ENCODE data around the gene G0S2.

Gene G0S2

DNA sequence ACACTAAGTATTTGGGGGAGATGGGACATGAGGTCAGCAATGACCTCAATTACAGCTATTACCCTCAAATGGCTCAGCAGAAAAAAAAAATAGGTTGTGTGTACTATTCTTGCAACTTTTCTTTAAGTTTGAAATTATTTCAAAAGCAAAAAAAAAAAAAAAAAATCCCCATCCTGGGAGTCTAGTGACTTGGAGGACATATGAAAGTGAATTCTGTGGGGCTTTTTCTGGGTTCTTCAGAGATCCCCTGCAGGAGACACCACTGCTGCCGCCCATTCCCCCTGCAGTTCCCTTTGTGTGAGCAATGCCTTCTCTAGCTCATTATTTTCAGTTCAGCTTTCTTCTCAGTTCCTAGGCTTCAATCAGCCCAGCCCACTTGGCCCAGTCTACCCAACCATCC lies 46.1 kb downstream of the G0S2 start:
- Histone ChIP-seq H3K27ac (ENCODE audit: low read length) (no peak overlapping the region), H3K4me1 (ENCODE audit: control insufficient read depth, insufficient read depth, low read length) (no peaks in the 10 kb centered on the region), H3K9me3 (ENCODE audit: control insufficient read depth in 2 of 2, low read length in 2 of 2) (no peaks in the 10 kb centered on the region), H3K36me3 (ENCODE audit: control insufficient read depth in 2 of 2, insufficient read depth in 2 of 2, low read length in 2 of 2) (no peaks in the 10 kb centered on the region), H3K4me3 (ENCODE audit: low read length in 2 of 2) (no peak overlapping the region), H3K27me3 (ENCODE audit: control insufficient read depth in 1 of 2, insufficient read depth in 2 of 2, low read length in 2 of 2) (no peaks in the 10 kb centered on the region), H3K9ac (ENCODE audit: low read length in 2 of 2) (no peak overlapping the region)

DNA sequence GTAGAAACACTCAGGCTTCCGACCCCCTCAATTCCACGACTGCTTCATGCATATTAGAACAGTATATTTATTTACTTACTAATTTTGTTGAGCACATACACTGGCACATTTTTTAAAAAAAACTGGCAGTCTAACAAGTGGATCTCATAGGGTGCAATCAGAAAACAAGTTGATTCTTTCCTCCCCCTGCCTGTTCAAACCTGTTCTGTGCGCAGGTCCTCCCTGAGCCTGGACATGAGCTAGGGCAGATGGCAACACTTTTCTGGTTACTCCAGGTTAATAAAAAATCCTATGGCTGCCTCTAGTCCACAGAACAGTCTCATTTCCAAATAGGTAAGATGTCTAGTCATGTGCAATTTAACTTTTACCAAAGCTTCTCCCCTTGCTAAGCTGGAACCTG lies 48.1 kb downstream of the G0S2 start:
- no peak overlapping the region for H3K4me3 ChIP-seq (ENCODE audit: low read length in 2 of 2)
- no peak overlapping the region for H3K9ac ChIP-seq (ENCODE audit: low read length in 2 of 2)
- H3K36me3 ChIP-seq (ENCODE audit: control insufficient read depth in 2 of 2, insufficient read depth in 2 of 2, low read length in 2 of 2): no peaks in the 10 kb centered on the region
- no peaks in the 10 kb centered on the region for H3K27me3 ChIP-seq (ENCODE audit: control insufficient read depth in 1 of 2, insufficient read depth in 2 of 2, low read length in 2 of 2)
- H3K4me1 ChIP-seq (ENCODE audit: control insufficient read depth, insufficient read depth, low read length): no peaks in the 10 kb centered on the region
- no peaks in the 10 kb centered on the region for H3K9me3 ChIP-seq (ENCODE audit: control insufficient read depth in 2 of 2, low read length in 2 of 2)
- H3K27ac ChIP-seq (ENCODE audit: low read length): no peak overlapping the region

DNA sequence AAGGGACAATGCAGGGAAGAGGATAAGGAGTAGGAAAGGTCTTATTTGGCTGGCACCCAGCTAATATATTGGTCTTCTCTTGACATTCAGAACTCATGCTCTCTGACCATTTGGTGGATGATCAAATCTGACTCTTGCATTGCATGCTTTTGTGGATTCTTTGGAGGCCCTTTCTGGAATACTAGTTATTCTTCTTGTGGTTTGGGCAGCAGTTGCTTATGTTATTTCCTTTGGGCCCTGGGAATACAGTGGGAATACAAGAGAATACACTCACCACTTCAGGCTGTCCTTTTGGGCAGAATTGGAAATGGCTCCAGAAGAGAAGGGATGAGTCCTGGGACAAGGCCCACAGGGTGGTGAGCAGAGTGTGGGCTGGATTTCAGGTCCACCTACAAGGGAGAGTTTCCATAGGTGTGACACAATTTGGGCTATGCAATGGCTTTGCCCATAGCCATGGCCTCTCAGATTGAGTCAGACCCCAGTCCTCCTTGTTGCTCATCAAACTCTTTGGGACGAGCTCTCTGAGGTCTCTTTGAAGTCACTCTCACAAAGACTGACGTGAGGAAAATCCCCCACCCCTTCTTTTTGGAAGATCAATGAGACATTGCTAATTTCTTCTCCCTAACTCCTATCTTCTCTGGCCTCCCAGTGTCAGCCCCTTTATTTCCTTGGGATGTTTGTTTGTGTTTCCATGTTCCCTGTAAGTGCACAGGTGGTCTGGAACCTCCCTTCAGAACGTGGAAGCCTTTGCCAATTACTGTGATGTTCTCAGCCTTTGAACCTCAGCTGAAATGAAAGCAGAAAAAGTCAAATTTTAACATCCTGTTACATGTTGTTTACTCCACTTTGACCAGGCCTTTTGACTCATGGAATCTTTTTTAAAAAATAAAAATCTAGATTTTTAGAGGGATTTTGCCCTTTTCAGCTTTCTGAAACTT lies 48.8 kb downstream of the G0S2 start:
- no peaks in the 10 kb centered on the region for H3K4me1 ChIP-seq (ENCODE audit: control insufficient read depth, insufficient read depth, low read length)
- H3K36me3 ChIP-seq (ENCODE audit: control insufficient read depth in 2 of 2, insufficient read depth in 2 of 2, low read length in 2 of 2): no peaks in the 10 kb centered on the region
- no peak overlapping the region for H3K27ac ChIP-seq (ENCODE audit: low read length)
- no peak overlapping the region for H3K4me3 ChIP-seq (ENCODE audit: low read length in 2 of 2)
- H3K9ac ChIP-seq (ENCODE audit: low read length in 2 of 2): no peak overlapping the region
- H3K27me3 ChIP-seq (ENCODE audit: control insufficient read depth in 1 of 2, insufficient read depth in 2 of 2, low read length in 2 of 2): no peaks in the 10 kb centered on the region
- H3K9me3 ChIP-seq (ENCODE audit: control insufficient read depth in 2 of 2, low read length in 2 of 2): no peaks in the 10 kb centered on the region
